ENCODE results near the gene RIN3. TPM values are rescaled to one million over a fixed set of nuclear protein-coding genes. Genes with fewer than 3 reads are reported as not detected.

The RIN3 gene
- total and polyA plus RNA-seq, 2 of the 4 experiments (the other 2 are of a cell fraction): 2.5 to 11.1 TPM

DNA sequence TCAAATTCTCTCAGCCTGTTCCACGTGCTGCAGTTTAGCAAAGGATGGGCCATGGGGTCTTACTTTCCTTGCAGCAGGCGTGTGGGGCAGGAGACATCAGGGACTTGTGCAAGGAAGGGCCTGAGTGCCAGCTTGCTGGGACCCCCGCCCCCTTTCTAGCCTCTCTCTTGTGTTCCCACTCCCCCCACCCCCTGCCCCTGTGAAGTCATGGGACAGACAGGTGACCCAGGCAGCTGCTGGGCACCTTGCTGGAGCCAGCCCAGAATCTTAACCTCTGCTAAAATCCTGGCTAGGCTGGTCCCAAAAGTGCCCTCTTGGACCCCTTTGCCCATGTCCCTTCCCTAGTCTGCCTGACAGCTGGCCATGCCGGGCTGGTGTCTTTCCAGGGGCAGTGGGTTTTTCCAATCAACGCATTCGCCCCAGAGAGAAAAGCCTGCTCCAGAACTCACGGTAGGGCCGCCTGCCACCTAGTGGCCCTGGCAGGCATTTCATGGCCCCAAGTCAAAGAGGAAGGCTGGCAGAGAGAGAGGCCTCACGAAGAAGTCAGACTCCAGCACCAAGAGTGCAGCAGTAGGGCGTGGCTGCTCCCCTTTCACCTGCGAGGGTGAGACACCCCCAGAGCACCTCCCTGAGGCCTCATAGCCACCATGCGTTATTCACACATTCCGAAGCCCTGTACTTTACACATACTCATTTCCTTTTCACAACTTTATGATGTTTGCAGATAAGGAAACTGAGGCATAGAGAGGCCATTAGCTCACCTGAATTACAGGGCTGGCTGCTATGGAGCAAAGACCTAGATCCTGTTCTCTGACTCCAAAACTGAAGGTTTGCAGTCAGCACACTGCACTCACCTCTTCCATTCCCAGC is 167.4 kb downstream of the RIN3 start:
- H2BK15ac ChIP-seq (ENCODE audit: low read depth, low read length): no peak overlapping the region; the same call in 2 of the 3 replicates
- H2AFZ ChIP-seq (replicated peaks; ENCODE audit: low read length, poor library complexity): peak overlapping the region; percentile 80
- no peak overlapping the region for H3K18ac ChIP-seq (ENCODE audit: low read depth, low read length)
- H4K20me1 ChIP-seq (ENCODE audit: insufficient read depth, low read length): 0 out of 2 replicates have a peak, but pooled peaks cover 4% of the 10 kb centered on the region
- in situ Hi-C loops (cut with MboI; ENCODE audit: low sequenced_read_pairs): loop anchor here (10.0 kb wide), 1 partner anchor 556 kb away; the partner anchor contains the start of genes CPSF2 and NDUFB1
- H3K9me3 ChIP-seq (ENCODE audit: control insufficient read depth, insufficient read depth, low read length): 0 out of 2 replicates have a peak, but pooled peaks cover 2% of the 10 kb centered on the region
- H3K23ac ChIP-seq (ENCODE audit: low read depth, low read length): no peak overlapping the region
- H3K27me3 ChIP-seq (ENCODE audit: control insufficient read depth, insufficient read depth, low read length): no peaks in the 10 kb centered on the region
- no peak overlapping the region for H2BK5ac ChIP-seq (ENCODE audit: low read depth, low read length, poor library complexity, severe bottlenecking)
- H3K4me2 ChIP-seq (ENCODE audit: low read depth, low read length): no peak overlapping the region
- peak overlapping the region; percentile 50; the same call in 1 of the 2 replicates for H4K5ac ChIP-seq (ENCODE audit: low read depth, low read length)
- peaks cover 0 to 10% of the 10 kb centered on the region in 2 experiments; a peak in 1 of 4 replicates for H3K79me1 ChIP-seq (ENCODE audit: low read depth in 1 of 2, low read length in 2 of 2)
- CTCF ChIA-PET: interaction anchor here (0.7 to 1.3 kb wide), 5 partner anchors 9 to 549 kb away, joined by 3 to 4 read pairs (median 3); no protein-coding TSS in a partner anchor
- H3K9ac ChIP-seq (ENCODE audit: low read depth, low read length): peak overlapping the region; percentile 27; the same call in 1 of the 2 replicates
- BruUV-seq (replicated peaks): no TSS peak
- peak; percentile 95 for ATAC-seq (ENCODE audit: low read depth)
- peak; percentile 71 for DNase-seq
- no peaks in the 10 kb centered on the region for H3K4me1 ChIP-seq (ENCODE audit: control insufficient read depth, insufficient read depth, low read length)
- dilution Hi-C loops (cut with HindIII; ENCODE audit: low sequenced_read_pairs, unreplicated experiment): no loop called here
- H3K14ac ChIP-seq (replicated peaks; ENCODE audit: low read depth, low read length): no peak overlapping the region
- H3K9me1 ChIP-seq (ENCODE audit: insufficient read depth, low read length): no peaks in the 10 kb centered on the region; the same call in 1 of the 2 replicates
- no peak overlapping the region for H3K4me3 ChIP-seq (ENCODE audit: insufficient read depth, low read depth, low read length)
- H3K56ac ChIP-seq (ENCODE audit: extremely low read depth, insufficient read depth, low read length): no peak overlapping the region
- 19% methylated on average over 6 of the region's 13 CpGs; no CpG with 5 or more reads in 1 of the 2 experiments for WGBS, 2 experiments (ENCODE audit: extremely low coverage in 2 of 2, insufficient read length in 1 of 2)
- POLR2A ChIA-PET (ENCODE audit: unreplicated experiment): no interaction called here
- H3K36me3 ChIP-seq (ENCODE audit: control insufficient read depth, insufficient read depth, low read length): peaks cover 45% of the 10 kb centered on the region
- H2AK5ac ChIP-seq (ENCODE audit: low read depth, low read length): peak overlapping the region; percentile 67
- H2BK20ac ChIP-seq (ENCODE audit: low read depth, low read length): peak overlapping the region; percentile 9; the same call in 1 of the 2 replicates
- TF ChIP-seq POLR2A (IDR thresholded peaks at IDR 0.05; ENCODE audit: low read depth, low read length) (0 out of 2 replicates have a peak, but pooled peaks have one; percentile 34), RAD21 (IDR thresholded peaks at IDR 0.05; ENCODE audit: low read length) (peak; percentile 95), CHD1 (IDR thresholded peaks at IDR 0.05; ENCODE audit: low read depth, low read length) (no peak), SMC3 (IDR thresholded peaks at IDR 0.05; ENCODE audit: low read depth, low read length) (peak; percentile 88), NFE2L2 (IDR thresholded peaks at IDR 0.05; ENCODE audit: low read depth, low read length) (no peak), MAZ (IDR thresholded peaks at IDR 0.05; ENCODE audit: borderline replicate concordance, low read depth, low read length) (0 out of 2 replicates have a peak, but pooled peaks have one; percentile 41), MXI1 (IDR thresholded peaks at IDR 0.05; ENCODE audit: borderline replicate concordance, low read depth, low read length) (peak; percentile 74; the same call in 1 of the 2 replicates)
- TF ChIP-seq, protein P1, sequence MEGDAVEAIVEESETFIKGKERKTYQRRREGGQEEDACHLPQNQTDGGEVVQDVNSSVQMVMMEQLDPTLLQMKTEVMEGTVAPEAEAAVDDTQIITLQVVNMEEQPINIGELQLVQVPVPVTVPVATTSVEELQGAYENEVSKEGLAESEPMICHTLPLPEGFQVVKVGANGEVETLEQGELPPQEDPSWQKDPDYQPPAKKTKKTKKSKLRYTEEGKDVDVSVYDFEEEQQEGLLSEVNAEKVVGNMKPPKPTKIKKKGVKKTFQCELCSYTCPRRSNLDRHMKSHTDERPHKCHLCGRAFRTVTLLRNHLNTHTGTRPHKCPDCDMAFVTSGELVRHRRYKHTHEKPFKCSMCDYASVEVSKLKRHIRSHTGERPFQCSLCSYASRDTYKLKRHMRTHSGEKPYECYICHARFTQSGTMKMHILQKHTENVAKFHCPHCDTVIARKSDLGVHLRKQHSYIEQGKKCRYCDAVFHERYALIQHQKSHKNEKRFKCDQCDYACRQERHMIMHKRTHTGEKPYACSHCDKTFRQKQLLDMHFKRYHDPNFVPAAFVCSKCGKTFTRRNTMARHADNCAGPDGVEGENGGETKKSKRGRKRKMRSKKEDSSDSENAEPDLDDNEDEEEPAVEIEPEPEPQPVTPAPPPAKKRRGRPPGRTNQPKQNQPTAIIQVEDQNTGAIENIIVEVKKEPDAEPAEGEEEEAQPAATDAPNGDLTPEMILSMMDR (conservative IDR thresholded peaks at IDR 0.05; ENCODE audit: low read depth, low read length): peak; percentile 91
- H2AK9ac ChIP-seq (replicated peaks; ENCODE audit: low read depth, low read length, poor library complexity): peak overlapping the region; percentile 84
- H3K27ac ChIP-seq (ENCODE audit: insufficient read depth, low read length): no peak overlapping the region
- H3K4ac ChIP-seq (ENCODE audit: low read depth, low read length): peak overlapping the region; percentile 56; the same call in 1 of the 2 replicates
- H2BK120ac ChIP-seq (ENCODE audit: low read depth, low read length): peak overlapping the region; percentile 16
- intact Hi-C loops (cut with micrococcal nuclease): loop anchor here (1.0 to 5.0 kb wide), 5 partner anchors 79 to 546 kb away; partner anchors contain the start of gene RIN3
- H4K91ac ChIP-seq (ENCODE audit: insufficient read depth, low read depth, low read length): peak overlapping the region; percentile 24; the same call in 1 of the 2 replicates
- H4K8ac ChIP-seq (ENCODE audit: low read depth in 2 of 2, low read length in 2 of 2): peak overlapping the region in 1 of 2 experiments; percentile 68; a peak in 1 of 4 replicates
